H1 (cell line): ENCODE data around the gene CYP27B1. TPM values are rescaled to one million over a fixed set of nuclear protein-coding genes. Genes with fewer than 3 reads are reported as not detected.
A peak's percentile ranks its signal among the peaks of the same experiment; 100 is the strongest.

ENCODE experiments used
- CTCF ChIA-PET: fragments of 300-600 bp; sonication (Branson Sonifier 250); formaldehyde crosslinking; loops from one replicate; lab custom pipeline; 2021; ENCODE audit not compliant: partially characterized antibody; lab: Charles Lee
- POLR2A ChIA-PET: fragments of 300-600 bp; sonication (Branson Sonifier 250); formaldehyde crosslinking; loops from one replicate; lab custom pipeline; 2021; ENCODE audit warnings: inconsistent platforms; ENCODE audit not compliant: partially characterized antibody; lab: Charles Lee
- DNase-seq, 2 experiments: peaks; one replicate each; pipeline versions ENCODE4 v3.0.0 to v3.0.0-alpha.2; 2010 to 2022; ENCODE audit warnings: low spot score in 2 of 2, low read depth in 1 of 2, mixed read lengths in 1 of 2
- FAIRE-seq: peaks from 2 replicates; lab custom pipeline; 2011; peaks lifted over from hg19 to GRCh38; lab: Jason Lieb, UNC
- H2AFZ ChIP-seq: 2 replicates; pipeline ENCODE4 v1.8.1; 2012; ENCODE audit warnings: low read length, inconsistent platforms
- H2AK5ac ChIP-seq: 2 replicates; pipeline ENCODE4 v1.6.1; 2013; ENCODE audit warnings: low read depth, low read length
- H2BK120ac ChIP-seq: replicated peaks from 2 replicates; pipeline ENCODE3; 2013; ENCODE audit warnings: low read depth, low read length, inconsistent platforms
- H2BK12ac ChIP-seq: 2 replicates; pipeline ENCODE4 v1.6.1; 2013; ENCODE audit warnings: low read depth, low read length
- H2BK15ac ChIP-seq: 2 replicates; pipeline ENCODE4 v1.6.1; 2013; ENCODE audit warnings: low read length
- H2BK20ac ChIP-seq: 2 replicates; pipeline ENCODE4 v1.6.1; 2013; ENCODE audit warnings: low read length
- H2BK5ac ChIP-seq: 2 replicates; pipeline ENCODE4 v1.6.1; 2013; ENCODE audit warnings: low read depth, low read length
- H3K14ac ChIP-seq: 2 replicates; pipeline ENCODE4 v1.6.1; 2013; ENCODE audit warnings: inconsistent platforms; ENCODE audit not compliant: insufficient read length
- H3K18ac ChIP-seq: 2 replicates; pipeline ENCODE4 v1.6.1; 2013; ENCODE audit warnings: low read length; ENCODE audit errors: extremely low read depth
- H3K23ac ChIP-seq: 2 replicates; pipeline ENCODE4 v1.6.1; 2013; ENCODE audit warnings: inconsistent platforms; ENCODE audit not compliant: insufficient read length
- H3K23me2 ChIP-seq: 2 replicates; pipeline ENCODE4 v1.6.1; 2013; ENCODE audit warnings: low read depth, low read length
- H3K27ac ChIP-seq: 2 replicates; pipeline ENCODE4 v1.6.1; 2011; ENCODE audit warnings: low read depth, low read length, inconsistent platforms
- H3K27me3 ChIP-seq, 4 experiments: replicated peaks in 1 of 4; 1 replicate in 1 of 4; 2 replicates in 3 of 4; pipeline versions ENCODE4 v1.6.1 to v1.8.1; 2011 to 2013; ENCODE audit warnings: low read length in 3 of 4, mild to moderate bottlenecking in 3 of 4, inconsistent platforms in 2 of 4, mixed read lengths in 2 of 4, moderate library complexity in 1 of 4; ENCODE audit not compliant: control insufficient read depth in 3 of 4, insufficient read depth in 3 of 4; ENCODE audit errors: extremely low read depth in 1 of 4
- H3K36me3 ChIP-seq, 4 experiments: 2 replicates each; pipeline versions ENCODE4 v1.6.1 to v1.8.1; 2011 to 2013; ENCODE audit warnings: mild to moderate bottlenecking in 4 of 4, low read length in 3 of 4, moderate library complexity in 2 of 4, control low read depth in 1 of 4, inconsistent platforms in 1 of 4; ENCODE audit not compliant: insufficient read depth in 4 of 4, control insufficient read depth in 2 of 4
- H3K4ac ChIP-seq: replicated peaks from 2 replicates; pipeline ENCODE3; 2013; ENCODE audit warnings: low read length, low read depth, mixed read lengths, inconsistent platforms; ENCODE audit not compliant: insufficient read length
- H3K4me1 ChIP-seq, 4 experiments: replicated peaks in 1 of 4; 1 replicate in 1 of 4; 2 replicates in 3 of 4; pipeline versions ENCODE4 v1.6.1 to v1.8.1; 2011 to 2013; ENCODE audit warnings: low read length in 3 of 4, inconsistent platforms in 2 of 4, mixed read lengths in 1 of 4; ENCODE audit not compliant: insufficient read depth in 4 of 4, control insufficient read depth in 3 of 4
- H3K4me2 ChIP-seq, 2 experiments: 2 replicates each; pipeline versions ENCODE4 v1.6.1 to v1.8.1; 2011 to 2013; ENCODE audit warnings: low read depth in 2 of 2, low read length in 2 of 2, control low read depth in 1 of 2, inconsistent platforms in 1 of 2, mild to moderate bottlenecking in 1 of 2; ENCODE audit not compliant: insufficient read depth in 1 of 2
- H3K4me3 ChIP-seq, 4 experiments: fragments of 200-600, 300-600 bp in 1 of 4; sonication (generic), shearing (Covaris generic), sonication (Bioruptor Twin) in 1 of 4; 2 replicates each; pipeline versions ENCODE4 v1.5.1 to v1.8.1; 2011 to 2016; ENCODE audit warnings: low read length in 4 of 4, low read depth in 3 of 4, control low read depth in 2 of 4, inconsistent platforms in 2 of 4, mild to moderate bottlenecking in 2 of 4, mixed read lengths in 1 of 4, moderate library complexity in 1 of 4; ENCODE audit not compliant: insufficient read depth in 2 of 4; ENCODE audit errors: extremely low read depth in 1 of 4
- H3K56ac ChIP-seq: replicated peaks from 2 replicates; pipeline ENCODE3; 2013; ENCODE audit warnings: low read depth, mild to moderate bottlenecking, mixed read lengths, low read length, inconsistent platforms; ENCODE audit not compliant: insufficient read length
- H3K79me1 ChIP-seq: 2 replicates; pipeline ENCODE4 v1.6.1; 2013; ENCODE audit warnings: low read depth, low read length, control low read depth
- H3K79me2 ChIP-seq, 2 experiments: 2 replicates each; pipeline versions ENCODE4 v1.6.1 to v1.8.1; 2012 to 2013; ENCODE audit warnings: low read length in 2 of 2, mild to moderate bottlenecking in 2 of 2, inconsistent platforms in 1 of 2; ENCODE audit not compliant: insufficient read depth in 2 of 2, control insufficient read depth in 1 of 2
- H3K9ac ChIP-seq, 4 experiments: replicated peaks in 1 of 4; 1 replicate in 1 of 4; 2 replicates in 3 of 4; pipeline versions ENCODE4 v1.6.1 to v1.8.1; 2011 to 2013; ENCODE audit warnings: low read depth in 3 of 4, low read length in 3 of 4, control low read depth in 2 of 4, mild to moderate bottlenecking in 2 of 4, moderate library complexity in 2 of 4, inconsistent platforms in 1 of 4; ENCODE audit errors: extremely low read depth in 1 of 4
- H3K9me3 ChIP-seq, 2 experiments: 2 replicates each; pipeline versions ENCODE4 v1.6.1 to v1.8.1; 2012 to 2013; ENCODE audit warnings: mild to moderate bottlenecking in 2 of 2, moderate library complexity in 2 of 2, control low read depth in 1 of 2, inconsistent platforms in 1 of 2, low read depth in 1 of 2, low read length in 1 of 2, mixed read lengths in 1 of 2; ENCODE audit not compliant: insufficient read depth in 2 of 2
- H4K20me1 ChIP-seq, 2 experiments: replicated peaks in 1 of 2; 2 replicates each; pipeline versions ENCODE3 to v1.8.1; 2011 to 2013; ENCODE audit warnings: inconsistent platforms in 2 of 2, low read length in 2 of 2, mild to moderate bottlenecking in 1 of 2; ENCODE audit not compliant: insufficient read depth in 2 of 2, control insufficient read depth in 1 of 2
- H4K5ac ChIP-seq: 2 replicates; pipeline ENCODE4 v1.6.1; 2013; ENCODE audit warnings: low read length, low read depth, mixed read lengths, inconsistent platforms; ENCODE audit not compliant: insufficient read length
- H4K8ac ChIP-seq: 2 replicates; pipeline ENCODE4 v1.8.0; 2013; ENCODE audit warnings: mild to moderate bottlenecking, moderate library complexity, low read length, inconsistent platforms; ENCODE audit not compliant: insufficient read depth; ENCODE audit errors: extremely low read depth
- H4K91ac ChIP-seq: replicated peaks from 2 replicates; pipeline ENCODE3; 2013; ENCODE audit warnings: low read length, mixed read lengths, inconsistent platforms; ENCODE audit not compliant: insufficient read length
- EZH2 ChIP-seq: fragments of 200-600 bp; sonication (generic); IDR thresholded peaks from 2 replicates; pipeline ENCODE4 v1.7.1; 2012; ENCODE audit warnings: low read depth, mild to moderate bottlenecking, moderate library complexity, low read length, inconsistent platforms; ENCODE audit not compliant: severe bottlenecking
- JUND ChIP-seq: IDR thresholded peaks from 2 replicates; pipeline ENCODE4 v1.6.1; 2011; ENCODE audit warnings: mild to moderate bottlenecking, improper control_type of control experiment, low read length
- NANOG ChIP-seq: IDR thresholded peaks from 2 replicates; pipeline ENCODE4 v1.6.1; 2011; ENCODE audit warnings: low read length, low read depth, mild to moderate bottlenecking, inconsistent platforms; ENCODE audit not compliant: insufficient read depth, poor library complexity, severe bottlenecking
- RAD21 ChIP-seq, 2 experiments: IDR thresholded peaks in 1 of 2; conservative IDR thresholded peaks in 1 of 2; 2 replicates each; pipeline ENCODE4 v1.6.1; 2011; ENCODE audit warnings: low read depth in 2 of 2, low read length in 2 of 2, improper control_type of control experiment in 1 of 2, inconsistent platforms in 1 of 2, mild to moderate bottlenecking in 1 of 2, moderate library complexity in 1 of 2
- SIN3A ChIP-seq, 2 experiments: IDR thresholded peaks in 1 of 2; conservative IDR thresholded peaks in 1 of 2; 2 replicates each; pipeline ENCODE4 v1.6.1; 2011 to 2012; ENCODE audit warnings: low read length in 2 of 2, improper control_type of control experiment in 1 of 2, low read depth in 1 of 2, mild to moderate bottlenecking in 1 of 2
- SUZ12 ChIP-seq: fragments of 200-600 bp; sonication (generic); IDR thresholded peaks from 2 replicates; pipeline ENCODE4 v1.6.1; 2012; ENCODE audit warnings: mild to moderate bottlenecking, inconsistent platforms, low read length, moderate library complexity, mixed read lengths
- TCF12 ChIP-seq: IDR thresholded peaks from 2 replicates; pipeline ENCODE4 v1.6.1; 2011; ENCODE audit warnings: low read depth, mild to moderate bottlenecking, low read length
- YY1 ChIP-seq: IDR thresholded peaks from 2 replicates; pipeline ENCODE4 v1.6.1; 2011; ENCODE audit warnings: low read depth, mild to moderate bottlenecking, low read length
- WGBS, 2 experiments: shearing (Covaris generic) in 1 of 2; methylation state at CpG; one replicate each; pipeline versions ENCODE4 v1.1.6 to v1.1.7; 2013 to 2015; ENCODE audit warnings: low lambda C conversion rate in 2 of 2, mixed read lengths in 2 of 2, inconsistent platforms in 1 of 2, low coverage in 1 of 2, missing lambda C conversion rate in 1 of 2; ENCODE audit not compliant: insufficient replicate concordance in 2 of 2, insufficient coverage in 1 of 2, insufficient read length in 1 of 2; ENCODE audit errors: extremely low coverage in 1 of 2, missing lambda C conversion rate in 1 of 2; 5-methylcytosine and 5-hydroxymethylcytosine counted together
- polyA plus RNA-seq, 7 experiments: library from polyadenylated mRNA; depleted of rRNA in 3 of 7; stranded (reverse) in 5 of 7; unstranded in 2 of 7; fragments of >200 nt in 5 of 7; fragments of 200-250 nt in 2 of 7; gene quantifications; 1 replicate in 5 of 7; 2 replicates in 1 of 7; 4 replicates in 1 of 7; pipeline versions ENCODE4 v1.2.1 to v1.2.3, GENCODE V29; 2011 to 2013; ENCODE audit warnings: missing spikeins in 2 of 7, mixed read lengths in 2 of 7
- total RNA-seq: library from RNA; stranded (reverse); fragmentation: NEBNext Ultra II Directional; extraction: Animal tissue kit (Norgen Biotek cat#: 25700); gene quantifications from 2 replicates; pipeline ENCODE4 v1.2.1, GENCODE V29; 2021
- TF ChIP-seq, protein P1 (sequence below): IDR thresholded peaks from 2 replicates; pipeline ENCODE4 v1.6.1; 2012; ENCODE audit warnings: inconsistent platforms

Gene CYP27B1
- total and polyA plus RNA-seq, 2 of the 8 experiments (the other 6 are each of a cell fraction or from before 2014, with no cell fraction given) = 2.9 to 3.3 TPM

DNA sequence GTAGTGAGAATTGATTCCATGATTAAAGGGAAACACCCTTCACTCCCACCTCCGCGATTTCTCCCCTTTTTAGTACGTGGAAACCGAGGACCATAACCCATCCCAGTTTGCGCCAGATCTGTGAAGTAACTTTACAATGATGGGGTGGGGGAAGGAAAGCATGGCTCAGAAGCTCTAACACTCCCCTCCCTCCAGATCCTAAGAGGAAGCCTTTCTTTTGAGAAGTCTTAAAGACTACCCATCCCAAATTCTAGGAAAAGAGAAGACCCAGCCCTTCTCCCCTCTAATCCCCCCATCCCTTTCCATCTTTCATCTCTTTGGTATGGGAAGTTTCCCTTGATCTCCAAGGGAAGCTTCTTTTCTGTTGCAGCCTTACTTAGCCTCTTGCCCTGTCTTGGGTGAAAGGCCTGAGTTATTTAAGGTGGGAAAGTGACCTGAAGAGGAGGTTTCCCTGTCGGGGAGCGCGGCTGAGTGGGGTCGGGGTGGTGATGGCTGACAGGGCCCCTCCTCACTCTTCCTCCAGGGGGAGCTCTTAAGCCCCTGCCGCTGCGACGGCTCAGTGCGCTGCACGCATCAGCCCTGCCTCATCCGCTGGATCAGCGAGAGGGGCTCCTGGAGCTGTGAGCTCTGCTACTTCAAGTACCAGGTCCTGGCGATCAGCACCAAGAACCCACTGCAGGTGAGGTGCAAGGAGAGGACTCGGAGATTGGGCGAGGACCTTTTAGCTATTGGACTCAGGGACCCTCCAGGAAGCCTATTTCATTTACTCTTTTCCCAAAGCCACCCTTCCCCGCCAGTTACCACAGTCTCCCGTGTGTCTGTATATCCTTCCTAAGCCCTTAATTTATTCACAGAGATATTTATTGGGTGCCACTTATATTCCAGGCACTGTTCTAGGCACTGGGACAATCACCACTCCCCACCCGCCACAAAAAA, 10.2 kb downstream of the CYP27B1 start:
- DNase-seq = peak in 1 of 2 experiments; percentile 88
- peak; percentile 33 to 54; a peak in 3 of 4 replicates for TF ChIP-seq RAD21 (IDR thresholded peaks at IDR 0.05 in 1 of 2, conservative IDR thresholded peaks at IDR 0.05 in 1 of 2; ENCODE audit: low read depth in 2 of 2, low read length in 2 of 2)
- TF ChIP-seq NANOG = no peak
- TF ChIP-seq, protein P1, sequence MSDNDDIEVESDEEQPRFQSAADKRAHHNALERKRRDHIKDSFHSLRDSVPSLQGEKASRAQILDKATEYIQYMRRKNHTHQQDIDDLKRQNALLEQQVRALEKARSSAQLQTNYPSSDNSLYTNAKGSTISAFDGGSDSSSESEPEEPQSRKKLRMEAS = 0 out of 2 replicates have a peak, but pooled peaks have one; percentile 34
- peak; percentile 42 to 76; a peak in 1 of 4 replicates for TF ChIP-seq SIN3A (conservative IDR thresholded peaks at IDR 0.05 in 1 of 2, IDR thresholded peaks at IDR 0.05 in 1 of 2; ENCODE audit: low read depth in 1 of 2, low read length in 2 of 2)
- TF ChIP-seq SUZ12 = peak; percentile 73
- TF ChIP-seq TCF12 = no peak
- TF ChIP-seq YY1 = peak; percentile 87
- 0 out of 2 replicates have a peak, but pooled peaks have one; percentile 33 for TF ChIP-seq JUND
- TF ChIP-seq EZH2 = peak; percentile 62

More for the DNA sequence above, 10.2 kb downstream of the CYP27B1 start:
- Histone ChIP-seq H4K8ac (no peak overlapping the region), H3K23me2 (peaks cover 10% of the 10 kb centered on the region), H4K91ac (no peak overlapping the region), H2BK5ac (no peak overlapping the region), H2AK5ac (no peak overlapping the region), H3K79me1 (peaks cover under 1% of the 10 kb centered on the region; the same call in 1 of the 2 replicates), H2BK12ac (no peak overlapping the region), H2BK120ac (no peak overlapping the region), H4K20me1 (peaks cover 3 to 15% of the 10 kb centered on the region in 2 experiments), H3K4me3 (peak overlapping the region in 2 of 4 experiments; percentile 82 to 96; a peak in 5 of 8 replicates), H2BK20ac (no peak overlapping the region), H3K9me3 (no peaks in the 10 kb centered on the region), H4K5ac (no peak overlapping the region), H3K4me2 (peak overlapping the region; percentile 82 to 99), H3K56ac (no peak overlapping the region), H3K27ac (no peak overlapping the region), H2AFZ (no peak overlapping the region), H3K4ac (no peak overlapping the region), H3K36me3 (peaks cover 0 to 4% (median 0%) of the 10 kb centered on the region in 4 experiments; a peak in 2 of 8 replicates), H3K4me1 (peaks cover 0 to 21% (median 7%) of the 10 kb centered on the region in 4 experiments; a peak in 6 of 7 replicates), H3K23ac (no peak overlapping the region), H3K27me3 (peaks cover 8 to 33% (median 26%) of the 10 kb centered on the region in 4 experiments), H3K79me2 (peaks cover 0 to 4% of the 10 kb centered on the region in 2 experiments; a peak in 2 of 4 replicates), H2BK15ac (no peak overlapping the region), H3K18ac (no peak overlapping the region), H3K14ac (no peak overlapping the region), H3K9ac (no peak overlapping the region)
- no peak for FAIRE-seq
- WGBS, 2 experiments = 17% methylated on average over 22 of the region's 22 CpGs; no CpG with 5 or more reads in 1 of the 2 experiments
- POLR2A ChIA-PET = interaction anchor here (0.9 to 3.3 kb wide), 9 partner anchors 8 to 236 kb away, joined by 3 to 25 read pairs (median 5); partner anchors contain the start of genes CYP27B1, DDIT3, EEF1AKMT3 and METTL1
- CTCF ChIA-PET = interaction anchor here (0.6 to 2.2 kb wide), 35 partner anchors 8 to 818 kb away, joined by 3 to 40 read pairs (median 4); partner anchors contain the start of genes ATP23, AVIL, B4GALNT1 and CYP27B1
